ENCODE results near the gene CDH13. TPM values are rescaled to one million over a fixed set of nuclear protein-coding genes. Genes with fewer than 3 reads are reported as not detected.

The CDH13 gene
- total RNA-seq, 1 experiment from 2014 or later = 2.1 TPM

- DNase-seq (ENCODE audit: low spot score) = no peak
- no peaks in the 10 kb centered on the region for H3K36me3 ChIP-seq (ENCODE audit: insufficient read depth, low read length, poor library complexity, severe bottlenecking)
- no peak for TF ChIP-seq CTCF (conservative IDR thresholded peaks at IDR 0.05; ENCODE audit: low read depth, low read length)
- no peak for TF ChIP-seq EZH2 (IDR thresholded peaks at IDR 0.05; ENCODE audit: borderline replicate concordance, low read depth, low read length, poor library complexity, severe bottlenecking)
- peaks cover 5% of the 10 kb centered on the region for H3K27me3 ChIP-seq (replicated peaks; ENCODE audit: insufficient read depth, low read depth, low read length, poor library complexity)
- H3K4me3 ChIP-seq (ENCODE audit: low read depth, low read length, poor library complexity, severe bottlenecking) = no peak overlapping the region
- H3K9me3 ChIP-seq (ENCODE audit: low read depth, low read length, poor library complexity, severe bottlenecking) = no peaks in the 10 kb centered on the region
- H3K4me1 ChIP-seq (ENCODE audit: insufficient read depth, low read length, poor library complexity, severe bottlenecking) = no peaks in the 10 kb centered on the region
- intact Hi-C loops (cut with micrococcal nuclease; ENCODE audit: unreplicated experiment) = no loop called here
- BruUV-seq (replicated peaks) = no TSS peak
- ChIA-PET POLR2A (ENCODE audit: low non-redundant PET) (no interaction called here), CTCF (no interaction called here)
- H3K27ac ChIP-seq (ENCODE audit: low read depth, low read length, poor library complexity, severe bottlenecking) = no peak overlapping the region
These were observed 881.5 kb downstream of the CDH13 start for GRCh38 chr16:83508295-83508694.

- DNase-seq (ENCODE audit: low spot score) = no peak
- no peak for TF ChIP-seq CTCF (conservative IDR thresholded peaks at IDR 0.05; ENCODE audit: low read depth, low read length)
- no peak for TF ChIP-seq EZH2 (IDR thresholded peaks at IDR 0.05; ENCODE audit: borderline replicate concordance, low read depth, low read length, poor library complexity, severe bottlenecking)
- ChIA-PET POLR2A (ENCODE audit: low non-redundant PET) (no interaction called here), CTCF (no interaction called here)
- intact Hi-C loops (cut with micrococcal nuclease; ENCODE audit: unreplicated experiment) = no loop called here
- H3K9me3 ChIP-seq (ENCODE audit: low read depth, low read length, poor library complexity, severe bottlenecking) = no peaks in the 10 kb centered on the region
- no TSS peak for BruUV-seq (replicated peaks)
- no peak overlapping the region for H3K27ac ChIP-seq (ENCODE audit: low read depth, low read length, poor library complexity, severe bottlenecking)
- no peak overlapping the region for H3K4me3 ChIP-seq (ENCODE audit: low read depth, low read length, poor library complexity, severe bottlenecking)
- H3K36me3 ChIP-seq (ENCODE audit: insufficient read depth, low read length, poor library complexity, severe bottlenecking) = no peaks in the 10 kb centered on the region
- H3K27me3 ChIP-seq (replicated peaks; ENCODE audit: insufficient read depth, low read depth, low read length, poor library complexity) = peaks cover 5% of the 10 kb centered on the region
- no peaks in the 10 kb centered on the region for H3K4me1 ChIP-seq (ENCODE audit: insufficient read depth, low read length, poor library complexity, severe bottlenecking)
These were observed 882.5 kb downstream of the CDH13 start for GRCh38 chr16:83509316-83509715.

- POLR2A ChIA-PET (ENCODE audit: low non-redundant PET) = no interaction called here
- no TSS peak for BruUV-seq (replicated peaks)
These were observed 884.1 kb downstream of the CDH13 start for GRCh38 chr16:83510906-83511305.

More at GRCh38 chr16:83510906-83511305, 884.1 kb downstream of the CDH13 start:
- Histone ChIP-seq H3K27ac (ENCODE audit: low read depth, low read length, poor library complexity, severe bottlenecking) (no peak overlapping the region), H3K36me3 (ENCODE audit: insufficient read depth, low read length, poor library complexity, severe bottlenecking) (no peaks in the 10 kb centered on the region), H3K4me1 (ENCODE audit: insufficient read depth, low read length, poor library complexity, severe bottlenecking) (no peaks in the 10 kb centered on the region), H3K4me3 (ENCODE audit: low read depth, low read length, poor library complexity, severe bottlenecking) (no peak overlapping the region), H3K27me3 (replicated peaks; ENCODE audit: insufficient read depth, low read depth, low read length, poor library complexity) (peaks cover 5% of the 10 kb centered on the region), H3K9me3 (ENCODE audit: low read depth, low read length, poor library complexity, severe bottlenecking) (no peaks in the 10 kb centered on the region)
- DNase-seq (ENCODE audit: low spot score) = no peak
- TF ChIP-seq EZH2 (IDR thresholded peaks at IDR 0.05; ENCODE audit: borderline replicate concordance, low read depth, low read length, poor library complexity, severe bottlenecking) = no peak
- TF ChIP-seq CTCF (conservative IDR thresholded peaks at IDR 0.05; ENCODE audit: low read depth, low read length) = no peak
- CTCF ChIA-PET = no interaction called here
- intact Hi-C loops (cut with micrococcal nuclease; ENCODE audit: unreplicated experiment) = no loop called here

All from A673 (cell line).